GM18505 (cell line): Measurements from ENCODE around the gene LHFPL6.

ENCODE experiments used
- ATAC-seq: cut with Tn5 transposase; IDR thresholded peaks from one replicate; pipeline ENCODE4 v1.9.1; 2021; ENCODE audit not compliant: unreplicated experiment
- POLR2A ChIP-seq: IDR thresholded peaks from 4 replicates; pipeline ENCODE4 v1.6.1; 2011; ENCODE audit warnings: borderline replicate concordance; ENCODE audit not compliant: insufficient read depth, insufficient read length; ENCODE audit errors: extremely low read depth

The LHFPL6 gene

GRCh38 chr13:39317291-39317690 lies 285.7 kb downstream of the LHFPL6 start:
- no peak for TF ChIP-seq POLR2A
- no peak for ATAC-seq

DNA sequence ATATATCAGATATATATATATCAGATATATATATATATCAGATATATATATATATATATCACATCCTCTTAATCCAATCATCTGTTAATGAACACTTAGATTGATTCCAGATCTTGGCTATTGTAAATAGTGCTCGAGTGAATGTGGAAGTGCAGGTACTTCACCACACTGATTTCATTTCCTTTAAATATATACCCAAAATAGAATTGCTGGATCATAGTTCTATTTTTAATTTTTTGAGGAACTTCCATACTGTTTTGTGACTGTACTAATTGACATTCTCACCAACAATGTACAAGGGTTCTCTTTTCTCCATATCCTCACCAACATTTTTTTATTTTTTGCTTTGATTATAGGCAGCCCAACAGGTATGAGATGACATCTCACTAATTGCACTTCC lies 287.2 kb downstream of the LHFPL6 start:
- no peak for ATAC-seq
- TF ChIP-seq POLR2A = no peak

- no peak for TF ChIP-seq POLR2A
- ATAC-seq = no peak
Observed at GRCh38 chr13:39313721-39314120, 289.3 kb downstream of the LHFPL6 start.

DNA sequence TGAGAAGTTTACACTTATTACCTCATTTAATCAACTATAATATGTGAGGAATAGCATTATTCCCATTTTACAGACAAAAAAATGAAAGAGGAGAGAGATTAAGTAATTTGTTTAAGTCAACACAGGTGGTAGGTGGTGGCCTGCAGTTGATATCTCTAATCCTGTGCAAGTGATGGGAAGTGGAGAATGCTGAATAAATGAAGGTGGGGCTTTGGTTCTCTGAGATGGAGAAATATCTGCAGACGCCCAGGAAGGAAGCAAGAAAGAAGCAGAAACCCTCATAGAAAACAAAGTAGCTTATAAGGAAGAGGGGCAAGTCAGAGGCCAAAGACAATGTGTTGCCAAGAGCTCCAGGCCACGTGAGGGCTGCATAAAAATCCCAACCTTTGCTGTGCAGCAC lies 290.4 kb downstream of the LHFPL6 start:
- TF ChIP-seq POLR2A = no peak
- no peak for ATAC-seq

DNA sequence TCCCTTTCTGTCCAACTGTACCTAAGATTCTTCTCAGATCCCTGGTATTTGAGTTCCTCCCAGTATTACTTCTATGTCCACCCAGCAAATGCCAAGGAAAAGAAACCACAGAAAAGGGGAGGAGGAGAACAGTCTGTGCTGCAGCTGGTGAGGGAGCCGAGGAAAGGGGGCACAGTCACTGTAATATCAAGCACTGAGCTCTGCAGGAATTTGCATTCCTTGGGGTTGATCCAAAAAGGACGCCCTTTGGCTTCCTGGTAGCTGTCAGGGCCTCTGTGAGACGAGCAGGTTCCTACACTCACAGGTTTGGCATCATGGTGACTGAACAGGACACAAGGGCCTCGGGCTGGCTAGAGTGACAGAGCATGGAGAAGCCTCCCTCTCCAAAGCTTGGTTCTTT lies 291.4 kb downstream of the LHFPL6 start:
- TF ChIP-seq POLR2A = no peak
- ATAC-seq = no peak

DNA sequence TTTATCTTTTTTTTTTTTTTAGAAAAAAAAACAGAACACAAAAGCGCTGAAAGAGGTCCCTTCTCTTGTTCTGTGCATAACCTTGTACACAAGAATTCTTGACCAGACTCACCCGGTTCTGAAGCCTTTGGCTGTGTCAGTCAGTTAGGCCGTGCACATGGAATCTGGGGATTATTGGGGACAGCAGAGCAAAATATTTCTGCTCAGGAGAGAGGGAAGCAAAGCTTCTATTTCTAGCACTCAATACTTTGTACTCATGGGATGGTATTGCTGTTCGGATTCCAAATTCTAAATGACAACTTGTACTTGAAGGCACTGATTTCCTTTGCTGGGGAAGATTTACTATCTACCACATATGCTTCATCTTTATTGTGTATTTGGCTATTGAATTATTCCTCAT lies 292.0 kb downstream of the LHFPL6 start:
- no peak for ATAC-seq
- no peak for TF ChIP-seq POLR2A

DNA sequence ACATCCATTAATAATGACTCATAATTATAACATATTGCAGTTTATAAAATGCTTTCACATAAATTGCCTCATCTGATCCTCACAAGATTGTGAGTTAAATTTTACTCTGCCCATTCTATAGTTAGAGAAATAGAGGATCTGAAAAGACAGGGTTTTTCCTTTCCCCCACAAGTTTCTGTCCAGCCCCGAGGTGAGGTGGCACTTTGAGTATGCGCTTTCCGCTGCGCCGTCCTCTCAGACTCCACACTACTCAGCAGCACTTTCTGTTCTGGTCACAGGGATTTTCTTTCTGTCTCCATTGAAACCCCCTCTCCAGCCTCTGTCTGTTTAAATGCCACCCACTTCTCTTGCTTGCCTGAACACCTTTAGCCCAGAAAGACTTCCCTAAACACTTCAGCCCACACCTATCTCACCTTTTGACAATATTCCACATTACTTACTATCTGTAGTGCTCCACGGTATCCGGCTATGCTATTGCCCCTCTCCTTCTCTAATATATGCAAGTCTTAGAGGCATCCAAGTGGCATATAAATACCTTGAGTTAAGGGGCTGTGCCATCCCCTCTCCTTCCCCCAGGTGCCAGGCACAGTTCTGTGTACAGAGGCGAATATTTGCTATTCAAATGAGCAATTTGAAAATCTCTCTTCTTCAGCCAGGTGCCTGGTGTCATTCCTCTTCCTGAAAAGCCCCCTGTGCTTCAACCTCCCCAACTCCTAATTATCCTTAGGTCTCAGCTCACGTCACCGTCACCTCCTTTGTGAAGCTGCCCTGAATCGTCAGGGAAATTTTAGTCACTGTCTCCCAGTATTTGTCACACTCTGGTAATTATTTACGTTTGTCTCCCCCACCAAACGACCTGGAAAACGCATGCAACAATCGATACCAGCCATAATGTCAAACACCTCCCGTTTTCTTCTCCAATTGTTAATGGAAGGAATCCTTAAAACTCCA lies 296.1 kb downstream of the LHFPL6 start:
- ATAC-seq = peak; percentile 94
- no peak for TF ChIP-seq POLR2A

- ATAC-seq = no peak
- TF ChIP-seq POLR2A = no peak
Observed at GRCh38 chr13:39302820-39303219, 300.2 kb downstream of the LHFPL6 start.

DNA sequence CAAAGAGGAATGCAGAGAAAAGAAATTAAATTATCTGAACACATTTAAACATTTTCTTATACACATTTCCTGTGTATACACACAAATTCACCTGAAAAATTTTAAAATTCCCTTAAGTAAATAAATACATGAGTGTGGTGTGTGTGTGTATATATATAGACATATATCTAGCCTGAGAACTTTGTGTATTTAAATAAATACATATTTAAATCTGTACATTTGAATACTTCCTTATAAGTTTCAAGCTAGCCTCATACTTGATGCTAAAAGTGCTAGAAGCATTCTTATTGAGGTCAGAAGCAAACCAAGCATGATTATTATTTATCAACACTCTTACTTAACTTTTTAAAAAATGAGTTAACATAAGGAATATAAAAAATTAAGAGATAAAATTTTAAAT lies 304.0 kb downstream of the LHFPL6 start:
- ATAC-seq = no peak
- TF ChIP-seq POLR2A = no peak

- TF ChIP-seq POLR2A = no peak
- no peak for ATAC-seq
Observed at GRCh38 chr13:39297664-39298171, 305.3 kb downstream of the LHFPL6 start.

DNA sequence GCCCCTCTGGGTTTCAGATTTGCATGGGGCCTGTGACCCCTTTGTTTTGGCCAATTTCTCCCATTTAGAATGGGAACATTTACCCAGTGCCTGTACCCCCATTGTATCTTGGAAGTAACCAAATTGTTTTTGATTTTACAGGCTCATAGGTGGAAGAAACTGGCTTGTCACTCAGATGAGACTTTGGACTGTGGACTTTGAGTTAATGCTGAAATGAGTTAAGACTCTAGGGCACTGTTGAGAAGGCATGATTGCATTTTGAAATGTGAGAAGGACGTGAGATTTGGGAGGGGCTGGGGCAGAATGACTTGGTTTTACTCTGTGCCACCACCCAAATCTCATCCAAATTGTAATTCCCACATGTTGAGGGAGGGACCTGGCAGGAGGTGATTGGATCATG lies 306.0 kb downstream of the LHFPL6 start:
- TF ChIP-seq POLR2A = no peak
- ATAC-seq = no peak

- TF ChIP-seq POLR2A = no peak
- no peak for ATAC-seq
Observed at GRCh38 chr13:39296193-39296592, 306.8 kb downstream of the LHFPL6 start.
